Embryonic facial prominence (tissue), 1 donor: ENCODE results near the gene TCEAL3.
"Not testable (repeated sequence)": the region's sequence is repeated elsewhere in the genome, so short reads cannot be mapped to it uniquely, and the experiment has no call there.

Source experiments
- DNase-seq: peaks from one replicate; pipeline ENCODE4 v3.0.0-alpha.2; 2016; ENCODE audit errors: extremely low spot score

The TCEAL3 gene

DNA sequence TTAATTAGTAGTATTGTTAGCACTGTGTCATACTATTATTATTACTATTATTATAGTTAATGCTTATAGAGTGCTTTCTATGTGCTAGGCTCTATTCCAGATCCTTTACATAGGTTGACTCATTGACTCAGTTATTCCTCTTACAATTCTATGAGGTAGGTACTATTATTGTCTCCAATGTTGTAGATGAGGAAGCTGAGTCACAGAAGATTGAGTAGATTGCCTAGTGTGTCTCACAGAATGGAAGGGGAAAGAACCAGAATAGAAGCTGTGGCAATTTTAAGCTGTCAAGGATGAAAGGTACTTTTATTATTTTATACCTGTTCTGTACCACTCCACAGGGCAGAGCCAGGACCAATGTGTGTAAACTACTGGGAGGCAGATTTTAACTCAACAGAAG lies 19.1 kb downstream of the TCEAL3 start:
- no peak for DNase-seq

DNA sequence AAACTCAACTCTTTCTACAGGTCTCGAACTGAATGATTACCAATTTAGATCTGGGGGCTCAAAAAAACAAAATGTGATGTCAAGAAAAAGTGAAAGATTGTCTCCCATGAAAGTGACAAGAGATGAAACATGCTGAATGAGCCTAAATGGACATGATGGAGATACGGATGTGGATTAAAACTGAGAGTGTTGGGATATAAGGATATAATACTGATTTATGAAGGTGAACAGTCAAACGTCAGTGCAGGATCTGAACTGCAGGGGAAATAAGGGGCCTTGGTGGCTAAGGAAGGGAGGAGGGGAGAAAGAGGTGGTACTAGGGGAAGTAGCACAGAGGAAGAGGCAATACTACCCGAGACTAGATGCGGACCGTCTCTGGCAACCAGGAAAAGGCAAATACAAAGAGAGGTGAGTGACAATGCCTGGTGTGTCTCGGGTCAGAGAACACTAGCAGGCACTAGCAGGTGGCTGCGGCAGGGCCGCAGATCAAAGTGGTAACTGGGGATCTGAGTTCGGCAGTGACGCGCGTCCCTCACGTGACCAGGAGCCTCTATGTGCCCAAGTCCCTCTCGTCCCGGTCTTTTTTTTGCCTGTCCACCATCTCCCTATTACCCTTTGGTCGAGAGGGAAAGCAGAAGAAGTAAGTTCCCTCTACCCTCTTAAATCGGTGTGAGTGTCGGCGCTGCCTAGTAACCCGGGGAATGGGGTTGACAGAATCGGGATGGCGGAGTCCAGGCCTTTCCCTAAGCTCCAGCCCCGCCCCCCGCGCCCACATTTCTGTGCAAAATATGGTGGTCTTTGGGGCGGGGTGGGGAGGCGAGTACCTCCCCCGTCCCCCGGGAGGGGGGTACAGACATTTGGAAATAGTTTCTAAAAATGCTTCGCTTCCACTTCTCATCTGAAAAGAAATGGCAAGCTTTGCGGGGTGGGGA lies 20.9 kb downstream of the TCEAL3 start, which contains the start of gene TCEAL1:
Gene TCEAL1 (plus strand): TSS at position 590 of the 932 bp plus-strand sequence. CDS start 942 bp downstream, outside the sequence.
- peak; percentile 13 for DNase-seq

DNA sequence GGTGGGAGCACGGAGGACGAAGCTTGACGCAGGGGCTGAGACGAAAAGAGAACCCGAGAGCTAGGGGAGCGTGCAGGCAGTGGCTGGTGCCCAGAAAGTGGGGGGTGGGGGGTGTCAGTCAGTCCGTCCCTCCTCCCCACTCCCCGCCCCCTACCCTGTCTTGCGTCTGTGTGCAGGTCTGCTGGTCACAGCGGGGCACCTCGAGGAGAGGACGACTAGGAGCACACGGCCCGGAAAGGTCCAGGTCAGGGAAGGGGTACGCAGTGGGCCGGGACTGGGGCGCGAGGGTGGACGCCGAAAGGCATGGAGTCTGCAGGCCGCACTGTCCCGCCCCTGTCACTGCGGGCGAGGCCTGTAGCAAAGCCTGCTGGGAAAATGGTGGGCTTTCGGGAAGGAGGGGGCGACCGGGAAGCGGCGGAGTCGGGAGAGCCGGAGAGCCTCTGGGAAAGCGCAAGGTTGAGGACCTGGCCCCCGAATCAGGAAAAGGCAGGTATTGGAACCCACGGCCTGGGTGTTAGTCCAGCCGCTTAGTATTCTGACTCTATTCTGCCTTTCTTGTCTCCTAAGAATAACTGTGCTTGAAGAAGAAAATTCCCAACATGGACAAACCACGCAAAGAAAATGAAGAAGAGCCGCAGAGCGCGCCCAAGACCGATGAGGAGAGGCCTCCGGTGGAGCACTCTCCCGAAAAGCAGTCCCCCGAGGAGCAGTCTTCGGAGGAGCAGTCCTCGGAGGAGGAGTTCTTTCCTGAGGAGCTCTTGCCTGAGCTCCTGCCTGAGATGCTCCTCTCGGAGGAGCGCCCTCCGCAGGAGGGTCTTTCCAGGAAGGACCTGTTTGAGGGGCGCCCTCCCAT lies 21.8 kb downstream of the TCEAL3 start:
- DNase-seq: peak; percentile 38

- DNase-seq: no peak
These were observed 22.4 kb downstream of the TCEAL3 start for GRCh38 chrX:103630171-103630511.

GRCh38 chrX:103631145-103631544 lies 23.4 kb downstream of the TCEAL3 start:
- DNase-seq: no peak

DNA sequence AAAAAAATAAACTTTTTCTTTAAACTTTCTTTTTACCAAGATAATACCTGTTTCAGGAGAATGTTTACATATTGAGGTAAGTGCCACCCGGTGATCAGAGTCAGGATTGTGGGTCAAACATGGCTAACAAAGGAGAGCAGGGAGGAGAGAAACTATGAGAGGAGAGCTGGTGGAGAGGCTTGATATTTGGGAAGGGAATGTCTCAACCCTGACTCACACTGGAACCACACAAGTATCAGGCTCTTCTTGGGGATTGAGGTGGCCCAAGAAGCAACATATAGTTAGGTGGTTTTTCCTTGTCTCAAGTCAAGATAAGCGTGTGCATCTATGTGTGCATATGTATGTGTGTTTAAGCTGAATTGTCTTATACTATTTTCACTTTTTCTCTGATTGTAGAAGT lies 27.7 kb downstream of the TCEAL3 start:
- no peak for DNase-seq

GRCh38 chrX:103637604-103638338 lies 30.0 kb downstream of the TCEAL3 start:
- no peak for DNase-seq

- not testable (repeated sequence) for DNase-seq
These were observed 30.9 kb downstream of the TCEAL3 start for GRCh38 chrX:103638479-103639346.

GRCh38 chrX:103640401-103641155 lies 32.8 kb downstream of the TCEAL3 start:
- no peak for DNase-seq

GRCh38 chrX:103644125-103644524 lies 36.4 kb downstream of the TCEAL3 start:
- no peak for DNase-seq

DNA sequence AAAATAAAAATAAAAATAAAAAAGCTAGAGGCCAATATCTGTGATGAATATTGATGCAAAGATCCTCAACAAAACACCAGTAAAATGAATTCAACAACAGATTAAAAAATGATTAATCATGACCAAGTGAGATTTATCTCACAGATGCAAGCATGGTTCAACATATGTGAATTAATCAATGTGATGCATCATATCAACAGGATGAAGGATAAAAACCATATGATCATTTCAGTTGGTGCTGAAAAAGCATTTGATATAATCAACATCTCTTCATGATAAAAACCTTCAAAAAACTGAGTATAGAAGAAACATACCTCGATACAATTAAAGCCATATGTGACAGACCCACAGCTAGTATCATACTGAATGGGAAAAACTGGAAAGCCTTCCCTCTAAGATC lies 39.9 kb downstream of the TCEAL3 start:
- DNase-seq: no peak

DNA sequence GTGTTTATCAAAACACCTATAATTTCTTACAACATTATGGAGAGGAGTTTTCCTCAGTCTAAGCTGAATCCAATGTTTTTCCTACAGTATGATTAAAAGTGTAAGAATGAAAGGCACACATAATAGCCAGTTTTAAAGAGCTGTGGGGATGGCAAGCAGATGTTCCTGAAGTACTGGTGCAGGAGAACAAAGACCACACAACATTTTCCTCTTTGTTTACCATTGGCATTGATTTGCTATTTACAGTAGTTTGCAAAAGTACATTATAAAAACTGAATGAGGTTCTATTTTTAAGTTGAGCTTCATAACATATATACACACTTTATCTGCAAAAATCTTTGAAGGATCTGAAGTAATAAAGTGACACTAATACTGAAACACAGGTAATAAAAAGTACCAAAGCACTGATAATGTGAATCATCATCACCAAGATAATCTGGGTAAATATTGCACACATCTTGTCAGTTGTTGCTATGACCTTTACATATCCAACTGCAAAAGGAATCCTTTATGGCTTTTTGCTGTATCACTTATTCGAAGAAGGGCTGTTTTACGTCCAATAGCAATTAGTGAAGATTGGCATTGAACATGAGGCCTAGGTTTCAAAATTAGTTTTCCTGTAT lies 43.5 kb downstream of the TCEAL3 start:
- DNase-seq: no peak

DNA sequence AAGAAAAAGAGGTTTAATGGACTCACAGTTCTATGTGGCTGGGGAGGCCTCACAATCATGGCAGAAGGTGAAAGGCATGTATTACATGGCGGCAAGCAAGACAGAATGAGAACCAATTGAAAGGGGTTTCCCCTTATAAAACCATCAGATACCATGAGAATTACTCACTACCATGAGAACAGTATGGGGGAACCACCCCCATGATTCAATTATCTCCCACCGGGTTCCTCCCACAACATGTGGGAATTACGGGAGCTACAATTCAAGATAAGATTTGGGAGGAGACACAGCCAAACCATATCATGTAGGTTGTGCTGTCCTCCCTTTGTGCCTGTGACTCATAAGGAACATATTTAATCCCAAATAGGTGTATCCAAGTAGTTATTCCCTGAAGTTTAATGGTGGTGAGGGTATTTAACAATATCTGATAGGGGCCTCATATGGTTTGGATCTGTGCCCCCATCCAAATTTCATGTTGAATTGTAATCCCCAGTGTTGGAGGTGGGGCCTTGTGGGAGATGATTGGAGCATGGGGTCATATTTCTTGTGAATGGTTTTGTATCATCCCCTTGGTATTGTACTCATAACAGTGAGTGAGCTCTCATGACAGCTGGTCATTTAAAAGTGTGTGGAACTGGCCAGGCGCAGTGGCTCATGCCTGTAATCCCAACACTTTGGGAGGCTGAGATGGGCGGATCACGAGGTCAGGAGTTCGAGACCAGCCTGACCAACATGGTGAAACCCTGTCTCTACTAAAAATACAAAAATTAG lies 47.7 kb downstream of the TCEAL3 start:
- DNase-seq: not testable (repeated sequence)

DNA sequence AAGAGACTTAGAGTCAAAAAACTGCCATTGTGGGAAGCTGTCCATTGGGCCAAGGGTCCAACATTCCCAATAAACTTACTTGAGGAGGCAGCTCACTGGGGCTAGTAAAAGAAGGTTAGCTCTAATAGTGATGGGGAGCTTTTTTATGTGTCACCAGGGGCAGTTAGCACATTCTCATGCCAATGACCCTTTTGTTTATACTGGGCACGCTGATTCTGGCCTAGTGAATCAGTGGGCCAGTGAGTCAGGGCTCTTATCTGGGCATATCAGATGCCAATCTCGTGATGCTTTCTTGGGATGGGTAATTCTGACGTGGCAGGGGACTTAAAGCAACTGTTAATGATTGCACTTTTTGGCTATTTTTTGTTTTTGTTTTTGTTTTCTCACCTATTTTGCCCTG lies 48.9 kb downstream of the TCEAL3 start:
- DNase-seq: no peak

DNA sequence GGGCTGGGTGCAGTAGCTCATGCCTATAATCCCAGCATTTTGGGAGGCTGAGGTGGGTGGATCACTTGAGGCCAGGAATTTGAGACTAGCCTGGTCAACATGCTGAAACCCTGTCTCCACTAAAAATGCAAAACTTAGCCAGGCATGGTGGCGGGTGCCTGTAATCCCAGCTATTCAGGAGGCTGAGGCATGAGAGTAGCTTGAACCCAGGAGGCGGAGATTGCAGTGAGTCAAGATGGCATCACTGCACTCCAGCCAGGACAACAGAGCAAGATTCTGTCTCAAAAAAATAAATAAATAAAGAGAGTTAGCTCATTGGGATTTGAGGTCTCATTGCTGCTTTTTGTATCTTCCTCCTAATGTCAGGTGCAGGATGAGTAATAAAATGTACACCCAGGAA lies 49.3 kb downstream of the TCEAL3 start:
- DNase-seq: not testable (repeated sequence)

GRCh38 chrX:103658681-103659433 lies 51.1 kb downstream of the TCEAL3 start:
- no peak for DNase-seq

GRCh38 chrX:103659460-103659859 lies 51.7 kb downstream of the TCEAL3 start:
- not testable (repeated sequence) for DNase-seq
